Fibroblast of lung (primary cell): Measurements from ENCODE around the gene MACROD2. TPM values are rescaled to one million over a fixed set of nuclear protein-coding genes. Genes with fewer than 3 reads are reported as not detected.

Source experiments
- DNase-seq, 2 donors: peaks; one replicate each; pipeline versions ENCODE4 v3.0.0 to v3.0.0-alpha.2; 2010; ENCODE audit warnings: low read depth in 2 of 2
- H2AFZ ChIP-seq: 2 replicates; pipeline ENCODE4 v1.5.1; 2012; ENCODE audit warnings: low read length, control low read depth, inconsistent platforms
- H3K27ac ChIP-seq: 2 replicates; pipeline ENCODE4 v1.5.1; 2011; ENCODE audit warnings: low read length, control low read depth; ENCODE audit not compliant: insufficient read depth
- H3K27me3 ChIP-seq: 2 replicates; pipeline ENCODE4 v1.5.1; 2011; ENCODE audit warnings: mild to moderate bottlenecking, low read length; ENCODE audit not compliant: control insufficient read depth, insufficient read depth
- H3K36me3 ChIP-seq: 2 replicates; pipeline ENCODE4 v1.5.1; 2011; ENCODE audit warnings: low read length; ENCODE audit not compliant: control insufficient read depth, insufficient read depth
- H3K4me1 ChIP-seq: 2 replicates; pipeline ENCODE4 v1.5.1; 2011; ENCODE audit warnings: low read length; ENCODE audit not compliant: control insufficient read depth, insufficient read depth; ENCODE audit errors: extremely low read depth
- H3K4me2 ChIP-seq: 2 replicates; pipeline ENCODE4 v1.5.1; 2011; ENCODE audit warnings: low read length, control low read depth; ENCODE audit not compliant: insufficient read depth; ENCODE audit errors: extremely low read depth
- H3K4me3 ChIP-seq, 4 experiments: fragments of 200-600 bp in 1 of 4; sonication (generic) in 1 of 4; replicated peaks in 1 of 4; 2 replicates each; pipeline ENCODE4 v1.5.1; 2011 to 2016; ENCODE audit warnings: low read length in 4 of 4, low read depth in 3 of 4, mild to moderate bottlenecking in 3 of 4, control low read depth in 2 of 4, inconsistent platforms in 1 of 4, mixed read lengths in 1 of 4; ENCODE audit not compliant: insufficient read depth in 1 of 4; ENCODE audit errors: control extremely low read depth in 1 of 4
- H3K79me2 ChIP-seq: 2 replicates; pipeline ENCODE4 v1.5.1; 2012; ENCODE audit warnings: mild to moderate bottlenecking, low read length, inconsistent platforms; ENCODE audit not compliant: control insufficient read depth, insufficient read depth
- H3K9ac ChIP-seq: 2 replicates; pipeline ENCODE4 v1.5.1; 2011; ENCODE audit warnings: mild to moderate bottlenecking, low read length, control low read depth; ENCODE audit not compliant: insufficient read depth
- H3K9me3 ChIP-seq: 2 replicates; pipeline ENCODE4 v1.5.1; 2012; ENCODE audit warnings: low read depth, low read length; ENCODE audit not compliant: control insufficient read depth, insufficient read depth
- H4K20me1 ChIP-seq: 2 replicates; pipeline ENCODE4 v1.5.1; 2011; ENCODE audit warnings: low read length; ENCODE audit not compliant: control insufficient read depth, insufficient read depth; ENCODE audit errors: extremely low read depth
- EZH2 ChIP-seq: IDR thresholded peaks from 2 replicates; pipeline ENCODE4 v1.5.1; 2012; ENCODE audit warnings: low read length, control low read depth, mild to moderate bottlenecking; ENCODE audit errors: missing control alignments
- polyA plus RNA-seq, 2 donors: library from polyadenylated mRNA; depleted of rRNA in 1 of 2; stranded (reverse) in 1 of 2; unstranded in 1 of 2; fragments of >200 nt; gene quantifications; 2 replicates each; pipeline ENCODE4 v1.2.1, GENCODE V29; 2011 to 2012; ENCODE audit warnings: missing spikeins in 1 of 2
- total RNA-seq: library from RNA; depleted of rRNA; stranded (reverse); fragments of >200 nt; gene quantifications from 2 replicates; pipeline ENCODE4 v1.2.1, GENCODE V29; 2014
- TF ChIP-seq, protein P1 (sequence below), 2 donors: IDR thresholded peaks in 1 of 2; conservative IDR thresholded peaks in 1 of 2; 1 replicate in 1 of 2; 2 replicates in 1 of 2; pipeline ENCODE4 v1.5.1; 2011 to 2012; ENCODE audit warnings: low read length in 2 of 2, control low read depth in 1 of 2, inconsistent platforms in 1 of 2, low read depth in 1 of 2, mild to moderate bottlenecking in 1 of 2

Gene MACROD2
- total and polyA plus RNA-seq, 2 donors (not counting 1 experiment from before 2014, with no cell fraction given): 0.54 to 1.7 TPM

DNA sequence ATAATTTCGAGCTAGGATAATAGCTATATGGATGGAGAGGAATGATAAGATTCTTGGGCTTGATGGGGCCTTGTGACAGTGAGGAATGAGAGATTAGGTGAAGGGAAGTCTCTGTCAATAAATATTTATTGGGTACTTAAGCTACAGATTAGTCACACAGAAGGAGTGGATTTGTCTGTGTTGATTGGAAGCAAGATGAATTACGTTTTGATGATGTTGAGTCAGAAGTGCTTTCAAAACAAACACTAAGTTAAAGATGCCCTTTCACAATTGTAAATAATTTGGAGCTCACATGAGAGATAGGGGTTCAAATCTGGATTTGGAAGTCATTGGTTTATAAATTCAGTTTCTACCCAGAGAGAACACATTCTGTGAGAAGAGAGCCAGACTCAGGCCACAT lies 1743.7 kb downstream of the MACROD2 start:
- Histone ChIP-seq H2AFZ (no peak overlapping the region), H3K27me3 (no peaks in the 10 kb centered on the region), H3K4me2 (no peak overlapping the region), H3K9me3 (no peaks in the 10 kb centered on the region), H3K4me1 (no peaks in the 10 kb centered on the region), H3K27ac (no peak overlapping the region), H4K20me1 (no peaks in the 10 kb centered on the region), H3K9ac (no peak overlapping the region), H3K79me2 (no peaks in the 10 kb centered on the region), H3K4me3 (no peak overlapping the region), H3K36me3 (no peaks in the 10 kb centered on the region)
- TF ChIP-seq, protein P1, sequence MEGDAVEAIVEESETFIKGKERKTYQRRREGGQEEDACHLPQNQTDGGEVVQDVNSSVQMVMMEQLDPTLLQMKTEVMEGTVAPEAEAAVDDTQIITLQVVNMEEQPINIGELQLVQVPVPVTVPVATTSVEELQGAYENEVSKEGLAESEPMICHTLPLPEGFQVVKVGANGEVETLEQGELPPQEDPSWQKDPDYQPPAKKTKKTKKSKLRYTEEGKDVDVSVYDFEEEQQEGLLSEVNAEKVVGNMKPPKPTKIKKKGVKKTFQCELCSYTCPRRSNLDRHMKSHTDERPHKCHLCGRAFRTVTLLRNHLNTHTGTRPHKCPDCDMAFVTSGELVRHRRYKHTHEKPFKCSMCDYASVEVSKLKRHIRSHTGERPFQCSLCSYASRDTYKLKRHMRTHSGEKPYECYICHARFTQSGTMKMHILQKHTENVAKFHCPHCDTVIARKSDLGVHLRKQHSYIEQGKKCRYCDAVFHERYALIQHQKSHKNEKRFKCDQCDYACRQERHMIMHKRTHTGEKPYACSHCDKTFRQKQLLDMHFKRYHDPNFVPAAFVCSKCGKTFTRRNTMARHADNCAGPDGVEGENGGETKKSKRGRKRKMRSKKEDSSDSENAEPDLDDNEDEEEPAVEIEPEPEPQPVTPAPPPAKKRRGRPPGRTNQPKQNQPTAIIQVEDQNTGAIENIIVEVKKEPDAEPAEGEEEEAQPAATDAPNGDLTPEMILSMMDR (conservative IDR thresholded peaks at IDR 0.05 in 1 of 2, IDR thresholded peaks at IDR 0.05 in 1 of 2; ENCODE audit: low read depth in 1 of 2, low read length in 2 of 2): no peak
- no peak for TF ChIP-seq EZH2
- no peak for DNase-seq

DNA sequence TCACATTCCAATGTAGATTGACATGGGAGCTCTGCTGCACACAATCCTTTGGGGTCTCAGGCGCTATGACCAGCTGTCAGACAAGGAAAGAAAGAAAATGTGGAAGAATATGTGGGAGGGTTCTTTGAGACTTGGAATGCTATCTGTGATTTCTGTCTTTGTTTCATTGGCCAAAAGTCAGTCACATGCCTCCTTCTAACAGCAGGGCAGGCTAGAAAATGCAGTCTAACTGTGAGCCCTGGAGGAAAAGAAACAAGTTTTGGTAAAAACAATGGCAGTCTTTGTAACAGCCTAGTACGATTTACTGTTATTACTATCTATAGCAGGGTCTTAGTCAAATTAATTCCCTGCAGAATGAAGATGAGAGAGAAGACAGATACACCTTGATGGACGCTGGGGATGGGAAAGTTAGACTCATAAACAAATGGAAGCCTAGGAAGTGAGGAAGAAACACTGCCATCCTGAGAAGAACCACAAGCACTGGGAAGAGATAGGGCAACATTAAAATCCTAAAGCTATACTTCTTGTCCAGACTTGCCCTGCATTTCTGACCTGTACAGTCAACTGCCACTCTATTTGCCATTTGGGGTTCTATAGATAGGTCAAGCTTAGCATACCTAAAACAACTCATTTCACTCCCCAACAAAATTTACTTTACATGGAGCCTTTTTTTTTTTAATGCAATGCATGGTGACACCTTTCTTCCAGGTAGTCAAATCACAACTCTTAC lies 1744.9 kb downstream of the MACROD2 start:
- Histone ChIP-seq H3K4me3 (no peak overlapping the region), H3K27me3 (no peaks in the 10 kb centered on the region), H3K4me1 (no peaks in the 10 kb centered on the region), H3K36me3 (no peaks in the 10 kb centered on the region), H3K79me2 (no peaks in the 10 kb centered on the region), H2AFZ (no peak overlapping the region), H4K20me1 (no peaks in the 10 kb centered on the region), H3K9ac (no peak overlapping the region), H3K4me2 (no peak overlapping the region), H3K27ac (no peak overlapping the region), H3K9me3 (no peaks in the 10 kb centered on the region)
- TF ChIP-seq EZH2: no peak
- TF ChIP-seq, protein P1 (conservative IDR thresholded peaks at IDR 0.05 in 1 of 2, IDR thresholded peaks at IDR 0.05 in 1 of 2; ENCODE audit: low read depth in 1 of 2, low read length in 2 of 2): no peak
- DNase-seq: no peak

DNA sequence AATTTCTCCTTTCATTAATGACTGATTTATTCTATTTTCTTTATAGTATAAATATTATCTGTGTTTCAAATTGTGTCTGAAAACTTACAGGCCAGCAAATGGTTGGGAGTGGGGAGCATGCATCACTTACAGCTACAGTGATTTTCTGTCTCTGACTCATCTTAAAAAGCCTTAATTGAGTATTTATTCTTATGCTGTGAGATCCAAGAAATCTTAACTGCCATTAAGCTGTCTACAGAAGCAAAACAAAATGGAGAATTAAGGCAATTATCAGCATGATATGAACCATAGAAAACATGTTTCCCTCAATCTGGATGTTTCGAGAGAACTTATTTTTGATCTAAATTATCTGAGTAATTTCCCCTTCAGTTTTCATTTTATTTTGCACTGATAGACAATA lies 1746.8 kb downstream of the MACROD2 start:
- Histone ChIP-seq H2AFZ (no peak overlapping the region), H3K9me3 (no peaks in the 10 kb centered on the region), H3K4me1 (no peaks in the 10 kb centered on the region), H4K20me1 (no peaks in the 10 kb centered on the region), H3K36me3 (no peaks in the 10 kb centered on the region), H3K4me3 (no peak overlapping the region), H3K9ac (no peak overlapping the region), H3K27me3 (no peaks in the 10 kb centered on the region), H3K27ac (no peak overlapping the region), H3K4me2 (no peak overlapping the region), H3K79me2 (no peaks in the 10 kb centered on the region)
- TF ChIP-seq EZH2: no peak
- TF ChIP-seq, protein P1 (conservative IDR thresholded peaks at IDR 0.05 in 1 of 2, IDR thresholded peaks at IDR 0.05 in 1 of 2; ENCODE audit: low read depth in 1 of 2, low read length in 2 of 2): no peak
- no peak for DNase-seq
